Activated gamma-delta T cell treated with anti-CD3 and anti-CD28 coated beads, Interleukin-2, amount 50 U/mL, for 16 hours (primary cell): ENCODE measurements around the gene SMC1B.
A peak's percentile ranks its signal among the peaks of the same experiment; 100 is the strongest.
"Not testable (repeated sequence)": the region's sequence is repeated elsewhere in the genome, so short reads cannot be mapped to it uniquely, and the experiment has no call there.

Source experiments
- DNase-seq: peaks from one replicate; pipeline ENCODE4 v3.0.0-alpha.2; 2020; ENCODE audit warnings: low read depth

Gene SMC1B

DNA sequence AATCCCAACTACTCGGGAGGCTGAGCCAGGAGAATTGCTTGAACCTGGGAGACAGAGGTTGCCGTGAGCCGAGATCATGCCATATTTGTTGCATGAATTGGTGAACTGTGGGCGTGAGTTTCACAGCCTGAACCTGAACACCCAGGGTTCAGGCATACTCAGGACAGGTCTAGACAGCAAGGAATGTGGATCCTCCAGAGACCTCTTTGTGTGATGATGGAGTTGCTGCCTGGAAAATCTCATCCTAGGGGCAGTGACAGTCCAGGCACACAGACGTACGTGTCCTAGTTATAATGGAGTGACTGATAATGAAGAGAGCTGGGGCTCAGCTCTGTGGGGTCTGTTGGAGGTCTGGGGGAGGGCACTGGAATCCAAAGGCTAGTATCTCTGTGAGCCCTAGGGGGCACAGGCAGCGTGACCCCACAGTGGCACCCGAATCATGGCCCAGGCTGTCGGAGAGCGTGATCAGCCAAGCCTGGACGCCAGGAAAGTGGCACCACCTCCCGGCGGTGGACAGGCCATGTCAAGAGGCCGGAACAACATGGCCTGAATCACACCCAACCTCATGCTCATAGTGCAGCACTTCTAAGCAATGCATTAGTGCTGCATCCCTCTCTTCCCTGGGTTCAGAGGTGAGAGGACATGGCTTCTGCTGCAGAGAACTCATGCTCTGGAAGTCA lies 31.8 kb upstream of the SMC1B start:
- DNase-seq: no peak

DNA sequence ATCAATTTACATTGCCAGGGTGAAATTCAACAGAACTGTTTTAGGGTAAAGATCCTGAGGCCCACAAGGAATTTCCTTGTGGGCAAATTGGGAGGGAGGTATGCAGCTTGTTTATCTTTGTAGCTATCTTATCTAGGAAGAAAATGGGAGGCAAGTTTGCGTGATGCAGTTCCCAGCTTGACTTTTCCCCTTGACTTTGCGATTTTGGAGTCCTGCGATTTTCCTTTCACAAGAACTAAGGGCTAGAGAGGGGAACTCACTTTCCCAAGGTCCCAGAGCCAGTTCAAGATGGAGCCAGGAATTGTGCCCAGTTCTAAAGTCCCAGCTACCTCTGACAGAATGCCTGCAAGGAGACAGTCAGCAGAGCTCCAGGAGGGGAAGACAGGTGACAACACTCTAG lies 30.8 kb upstream of the SMC1B start:
- no peak for DNase-seq

DNA sequence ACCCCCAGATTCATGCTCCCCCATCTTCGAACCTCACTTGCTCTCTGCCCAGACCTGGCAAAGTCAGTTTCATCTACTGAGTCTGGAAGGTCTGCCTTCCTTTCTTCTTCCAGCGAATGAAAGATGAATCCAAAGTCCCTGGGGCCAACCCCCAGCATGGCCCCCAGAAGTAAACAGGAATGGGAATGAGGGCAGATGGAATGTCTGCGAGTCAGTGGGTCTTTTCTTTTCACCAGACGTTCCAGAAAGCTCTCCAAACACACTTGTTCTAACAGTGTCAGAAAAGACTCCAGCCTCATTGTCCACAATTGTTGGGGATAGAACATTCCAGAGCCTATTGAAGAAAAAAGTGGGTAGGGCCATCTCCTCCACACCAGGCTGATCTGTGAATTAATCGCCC lies 28.7 kb upstream of the SMC1B start:
- no peak for DNase-seq

DNA sequence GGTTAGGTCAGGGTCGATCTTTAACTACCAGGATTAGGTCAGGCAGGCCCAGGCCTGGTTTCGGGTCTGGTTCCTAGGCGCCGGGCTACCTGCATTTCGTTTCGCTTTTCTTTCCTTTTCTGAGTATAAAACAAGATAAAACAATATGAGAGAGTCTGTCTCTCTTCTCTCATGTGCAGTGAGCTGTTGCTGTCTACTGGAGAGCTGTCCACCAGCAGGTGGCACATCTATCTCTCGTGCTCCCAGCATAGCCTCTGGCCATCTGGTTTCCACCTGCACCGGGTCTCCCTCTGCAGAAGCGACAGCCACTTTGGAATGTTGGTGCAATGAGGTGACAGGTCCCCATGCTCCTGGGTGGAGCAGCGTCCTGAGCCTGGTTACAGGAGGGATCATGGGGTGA lies 27.7 kb upstream of the SMC1B start:
- no peak for DNase-seq

DNA sequence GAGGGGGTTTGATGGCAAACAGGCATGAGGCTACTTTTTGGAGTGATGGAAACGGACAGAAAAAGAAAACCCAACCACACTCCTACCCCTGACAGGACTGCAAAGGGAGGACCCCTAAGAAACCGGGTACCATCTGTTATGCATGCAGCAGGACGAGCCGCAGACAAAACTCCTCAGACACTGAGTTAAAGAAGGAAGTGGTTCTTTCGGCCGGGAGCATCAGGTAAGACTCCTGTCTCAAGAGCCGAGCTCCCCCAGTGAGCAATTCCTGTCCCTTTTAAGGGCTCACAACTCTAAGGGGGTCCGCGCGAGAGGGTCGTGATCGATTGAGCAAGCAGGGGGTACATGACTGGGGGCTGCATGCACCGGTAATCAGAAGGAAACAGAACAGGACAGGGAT lies 27.3 kb upstream of the SMC1B start:
- DNase-seq: not testable (repeated sequence)

DNA sequence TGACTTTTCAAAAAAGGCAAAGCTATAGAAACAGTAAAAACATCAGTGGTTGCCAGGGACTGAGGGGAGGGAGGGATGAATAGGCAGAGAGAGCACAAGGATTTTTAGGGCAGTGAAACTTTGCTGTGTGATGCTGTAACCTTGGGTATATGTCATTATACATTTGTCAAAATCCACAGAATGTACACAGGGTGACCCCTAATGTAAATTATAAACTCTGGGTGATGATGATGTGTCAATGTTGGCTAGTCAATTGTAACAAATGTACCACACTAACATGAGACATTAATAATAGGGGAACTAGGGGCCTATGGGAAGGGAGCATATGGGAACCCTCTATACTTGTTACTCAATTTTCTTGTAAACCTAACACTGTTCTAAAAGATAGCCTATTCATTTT lies 24.9 kb upstream of the SMC1B start:
- no peak for DNase-seq

DNA sequence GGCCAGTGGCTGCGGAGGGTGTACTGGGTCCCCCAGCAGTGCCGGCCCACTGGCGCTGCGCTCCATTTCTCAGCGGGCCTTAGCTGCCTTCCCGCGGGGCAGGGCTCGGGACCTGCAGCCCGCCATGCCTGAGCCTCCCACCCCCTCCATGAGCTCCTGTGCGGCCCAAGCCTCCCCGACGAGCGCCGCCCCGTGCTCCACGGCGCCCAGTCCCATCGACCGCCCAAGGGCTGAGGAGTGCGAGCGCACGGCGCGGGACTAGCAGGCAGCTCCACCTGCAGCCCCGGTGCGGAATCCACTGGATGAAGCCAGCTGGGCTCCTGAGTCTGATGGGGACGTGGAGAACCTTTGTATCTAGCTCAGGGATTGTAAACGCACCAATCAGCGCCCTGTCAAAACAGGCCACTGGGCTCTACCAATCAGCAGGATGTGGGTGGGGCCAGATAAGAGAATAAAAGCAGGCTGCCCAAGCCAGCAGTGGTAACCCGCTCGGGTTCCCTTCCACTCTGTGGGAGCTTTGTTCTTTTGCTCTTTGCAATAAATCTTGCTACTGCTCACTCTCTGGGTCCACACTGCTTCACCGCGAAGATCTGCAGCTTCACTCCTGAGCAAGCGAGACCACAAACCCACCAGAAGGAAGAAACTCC lies 23.6 kb upstream of the SMC1B start:
- DNase-seq: not testable (repeated sequence)

DNA sequence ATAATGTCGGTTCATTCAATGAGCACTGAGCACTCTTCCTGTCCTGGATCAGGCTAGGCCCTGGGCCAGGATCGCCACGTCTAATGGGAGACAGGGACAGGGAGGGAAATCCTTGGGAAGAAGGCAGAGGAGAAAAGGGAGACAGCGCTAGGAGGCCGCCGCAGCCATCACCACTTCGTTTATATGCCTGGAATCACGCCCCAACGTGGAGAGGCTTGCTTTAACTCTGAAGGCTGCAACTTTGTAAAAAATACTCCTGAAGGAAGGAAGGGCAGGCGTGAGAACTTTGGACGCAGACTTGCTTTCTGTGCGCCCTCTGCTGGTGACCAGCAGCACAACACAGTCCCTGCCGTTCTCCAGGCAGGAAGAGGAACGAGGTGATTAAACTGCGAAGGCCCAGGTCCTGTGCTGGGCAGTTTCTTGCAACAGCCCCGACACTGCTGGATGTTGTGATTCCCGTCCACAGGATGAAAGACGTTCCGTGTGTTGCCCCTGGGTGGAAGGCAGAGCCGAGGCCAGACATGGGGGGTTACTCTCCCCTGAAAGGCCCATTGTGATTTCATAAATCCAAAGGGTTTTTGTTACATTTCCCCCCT lies 22.2 kb upstream of the SMC1B start:
- peak; percentile 59 for DNase-seq

DNA sequence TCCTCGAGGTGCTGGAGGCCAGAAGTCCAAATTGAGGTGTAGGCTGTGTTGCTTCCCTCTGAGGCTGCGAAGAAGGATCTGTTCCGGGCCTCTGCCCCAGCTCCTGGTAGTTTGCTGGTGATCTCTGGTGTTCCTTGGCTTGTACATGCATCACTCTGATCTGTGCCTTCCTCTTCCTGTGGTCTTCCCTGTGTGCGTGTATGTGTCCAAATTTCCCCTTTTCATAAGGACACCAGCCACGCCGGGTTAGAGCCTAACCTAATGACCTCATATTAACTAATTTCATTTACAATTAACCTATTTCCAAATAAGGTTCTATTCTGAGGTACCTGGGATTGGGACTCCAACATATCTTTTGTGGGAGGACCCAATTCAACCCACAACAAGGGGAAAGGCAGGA lies 21.6 kb upstream of the SMC1B start:
- no peak for DNase-seq

DNA sequence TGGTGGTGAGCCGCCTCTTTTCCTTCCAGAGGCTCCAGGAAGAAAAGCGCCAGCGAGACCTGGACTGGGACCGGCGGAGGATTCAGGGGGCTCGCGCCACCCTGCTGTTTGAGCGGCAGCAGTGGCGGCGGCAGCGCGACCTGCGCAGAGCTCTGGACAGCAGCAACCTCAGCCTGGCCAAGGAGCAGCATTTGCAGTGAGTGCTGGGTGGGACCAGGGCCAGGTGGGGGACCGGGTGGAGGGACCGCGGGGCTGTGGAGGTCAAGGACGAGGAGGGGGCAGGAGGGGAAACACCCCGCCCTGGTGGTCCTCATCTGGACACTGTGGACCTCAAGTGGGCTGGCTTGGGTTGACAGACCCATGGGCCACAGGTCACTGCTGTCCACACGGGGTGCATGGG lies 17.5 kb upstream of the SMC1B start:
- DNase-seq: no peak

DNA sequence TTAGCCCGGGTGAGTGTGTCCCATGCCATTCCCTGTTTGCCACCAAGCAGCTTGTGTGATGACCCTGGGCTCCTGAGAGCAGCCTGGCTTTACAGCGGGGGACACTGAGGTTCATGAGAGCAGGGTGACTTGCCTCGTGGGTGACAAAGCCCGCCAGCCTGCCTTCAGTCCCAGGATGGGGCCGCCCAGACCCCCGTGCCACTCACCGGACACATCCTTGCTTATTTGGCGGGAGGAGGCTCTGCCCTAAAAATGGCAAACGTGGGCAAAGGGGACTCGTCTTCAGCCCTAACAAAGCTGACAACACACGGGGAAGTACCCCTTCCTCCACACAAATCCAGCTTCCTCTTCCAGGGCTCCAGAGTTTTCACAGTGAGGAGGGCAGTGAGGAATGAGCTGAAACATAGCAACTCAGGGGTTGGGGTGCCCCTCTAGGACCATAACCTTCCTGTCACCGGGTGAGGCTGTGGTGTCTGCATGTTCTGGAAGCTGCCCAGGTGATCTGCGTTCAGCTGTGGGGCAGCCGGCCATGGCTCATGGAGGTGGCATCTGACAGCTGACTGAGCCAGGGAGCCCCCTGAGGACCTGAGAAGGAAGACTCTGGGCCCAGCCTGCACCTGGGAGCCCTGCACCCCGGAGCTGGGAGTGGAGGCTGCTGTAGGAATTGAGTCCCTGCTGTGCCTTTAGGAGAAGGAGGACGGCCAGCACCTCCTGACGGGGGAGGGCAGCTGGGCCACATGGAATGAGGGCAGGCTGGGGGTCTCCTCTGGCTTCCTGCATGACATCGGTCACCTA lies 16.8 kb upstream of the SMC1B start:
- no peak for DNase-seq

DNA sequence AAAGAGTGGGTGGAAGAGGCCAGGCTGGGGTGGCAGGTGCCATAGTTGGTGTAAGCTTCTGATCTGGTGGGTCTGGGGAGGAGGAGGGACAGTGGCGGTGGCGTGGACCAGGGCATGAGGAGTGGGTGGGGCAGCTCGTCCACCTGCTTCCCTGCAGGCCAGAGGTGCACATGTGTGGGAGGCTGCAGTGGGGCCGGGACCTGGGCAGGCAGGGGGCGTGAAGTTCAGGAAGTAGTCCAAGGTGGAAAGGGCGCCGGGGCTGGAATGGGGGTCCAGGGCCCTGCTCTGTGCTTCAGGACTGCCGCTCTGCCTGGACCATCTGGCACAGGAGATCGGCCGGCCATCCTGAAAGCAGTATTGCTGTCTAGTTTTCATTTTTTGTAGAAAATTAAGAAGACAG lies 16.0 kb upstream of the SMC1B start:
- DNase-seq: no peak

DNA sequence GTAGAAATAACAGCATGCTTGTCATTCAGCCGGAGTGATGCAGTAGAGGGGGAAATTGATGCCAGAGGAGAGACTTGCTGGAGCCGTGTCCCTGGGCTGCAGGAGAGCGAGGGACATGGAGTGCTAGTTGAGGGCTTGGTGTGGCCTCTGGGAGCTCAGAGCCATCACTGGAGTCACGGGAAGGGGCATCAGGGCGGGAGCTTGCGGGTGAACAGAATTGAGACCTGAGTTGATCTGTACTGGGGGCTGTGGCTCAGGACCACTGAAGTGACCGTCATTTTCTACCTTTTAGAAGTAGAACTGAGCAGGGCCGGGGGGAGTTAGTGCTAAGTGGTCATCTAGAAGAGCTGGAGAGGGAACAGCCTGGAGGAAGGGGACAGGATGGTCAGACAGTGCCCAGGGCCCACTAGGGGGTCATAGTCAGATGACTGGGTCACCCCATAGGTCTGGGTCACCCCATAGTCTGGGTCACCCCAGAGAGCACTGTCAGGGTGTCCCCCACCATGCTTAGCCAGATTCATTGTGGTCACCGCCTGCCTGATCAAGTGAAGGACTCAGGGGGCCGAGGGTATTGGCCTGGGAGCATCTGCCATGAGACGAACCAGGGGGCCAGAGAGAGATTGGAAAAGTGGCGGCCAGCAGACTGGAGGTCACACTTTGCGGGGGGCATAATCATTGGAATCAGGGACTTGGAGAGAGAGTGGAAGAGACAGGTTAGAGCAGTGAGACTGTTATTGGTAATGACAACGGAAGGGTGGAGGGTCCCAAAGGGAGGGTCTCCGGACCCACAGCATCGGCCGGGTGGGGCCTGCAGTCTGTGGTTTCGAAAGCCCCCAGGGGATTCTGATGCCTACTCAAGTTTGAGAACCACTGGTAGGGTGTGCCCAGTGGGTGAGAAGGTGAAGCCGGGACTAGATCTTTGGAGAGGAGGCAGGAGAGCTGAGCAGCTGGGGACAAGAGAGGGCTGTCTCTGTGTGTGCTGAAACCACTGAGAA lies 15.3 kb upstream of the SMC1B start:
- no peak for DNase-seq

DNA sequence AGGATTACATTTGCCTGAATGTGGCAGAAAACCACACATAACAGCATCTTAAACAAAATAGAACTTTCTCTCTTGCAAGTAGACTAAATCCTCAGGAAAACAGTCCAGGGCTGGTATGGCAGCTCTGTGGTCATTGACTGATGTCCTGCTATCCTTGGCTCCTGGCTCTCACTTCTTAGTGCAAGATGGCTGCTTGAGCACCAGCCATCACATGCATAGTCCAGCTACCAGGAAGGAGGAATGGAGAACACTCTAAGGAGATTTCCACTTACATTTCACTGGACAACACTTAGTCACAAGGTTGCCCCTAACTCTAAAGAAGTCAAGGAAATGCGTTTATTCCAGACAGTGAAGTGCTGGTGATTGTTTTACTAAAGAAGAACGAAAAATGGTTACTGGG lies 13.7 kb upstream of the SMC1B start:
- DNase-seq: no peak

DNA sequence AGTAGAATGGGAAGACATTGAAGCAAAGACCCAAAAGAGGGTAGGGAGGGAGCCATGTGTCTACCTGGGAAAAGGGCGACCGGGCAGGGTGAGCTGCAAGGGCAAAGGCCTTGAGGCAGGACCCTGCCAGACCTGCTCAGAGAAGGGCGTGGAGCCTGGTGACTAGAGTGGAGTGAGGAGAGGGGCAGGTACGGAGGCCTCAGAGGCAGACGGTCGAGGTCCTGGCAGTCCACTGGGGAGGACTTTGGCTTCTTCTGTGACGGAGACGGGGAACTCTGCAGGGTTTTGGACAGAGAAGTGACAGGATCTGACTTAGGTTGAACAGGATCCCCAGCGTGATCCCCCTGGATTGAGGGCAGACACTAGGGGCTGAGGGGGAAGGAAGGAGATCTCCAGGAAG lies 13.0 kb upstream of the SMC1B start:
- no peak for DNase-seq

DNA sequence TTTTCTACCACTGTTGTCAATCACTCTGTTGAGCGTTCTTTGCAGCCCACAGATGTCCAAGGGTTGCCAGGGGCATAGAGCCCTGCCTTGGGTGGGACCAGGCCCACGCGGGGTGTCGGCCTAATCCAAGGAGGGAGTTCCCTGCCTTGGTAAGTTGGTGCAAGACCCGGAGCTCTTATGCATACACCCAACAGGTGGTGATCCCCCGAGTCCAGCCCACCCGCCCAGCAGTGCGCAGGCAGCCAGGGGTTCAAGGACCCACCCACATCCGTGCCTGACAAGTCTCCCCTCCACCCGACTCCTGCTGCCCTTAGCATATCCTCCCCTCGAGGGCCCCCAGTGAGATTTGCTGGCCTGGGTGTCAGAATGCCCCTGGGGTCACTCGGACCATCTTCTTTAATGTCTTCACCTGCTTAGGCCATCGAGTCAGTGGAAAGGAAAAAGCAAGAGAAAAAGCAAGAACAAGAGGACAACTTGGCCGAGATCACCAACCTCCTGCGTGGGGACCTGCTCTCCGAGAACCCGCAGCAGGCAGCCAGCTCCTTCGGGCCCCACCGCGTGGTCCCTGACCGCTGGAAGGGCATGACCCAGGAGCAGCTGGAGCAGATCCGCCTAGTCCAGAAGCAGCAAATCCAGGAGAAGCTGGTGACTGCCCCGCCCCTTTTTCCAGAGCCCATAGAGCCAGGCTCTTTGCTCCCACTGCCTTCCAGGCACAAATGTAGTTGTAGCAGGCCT lies 12.3 kb upstream of the SMC1B start:
- no peak for DNase-seq

DNA sequence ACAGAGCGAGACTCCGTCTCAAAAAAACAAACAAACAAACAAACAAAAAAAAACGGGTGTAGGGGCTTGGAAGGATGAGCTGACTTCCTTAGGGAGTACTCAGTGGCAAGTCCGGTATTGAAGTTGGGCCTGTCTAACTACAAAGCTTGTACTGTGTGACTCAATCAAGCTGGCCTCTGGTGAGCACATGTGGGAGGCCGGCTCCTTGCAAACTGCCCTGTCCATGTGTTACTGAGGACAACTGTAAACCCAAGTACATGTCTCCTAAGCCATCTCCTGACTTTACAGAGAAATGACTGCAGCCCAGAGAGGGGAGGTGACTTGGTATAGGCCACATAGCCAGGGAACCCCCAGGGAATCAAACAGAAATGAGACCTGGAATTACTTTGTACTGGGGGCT lies 11.7 kb upstream of the SMC1B start:
- no peak for DNase-seq

DNA sequence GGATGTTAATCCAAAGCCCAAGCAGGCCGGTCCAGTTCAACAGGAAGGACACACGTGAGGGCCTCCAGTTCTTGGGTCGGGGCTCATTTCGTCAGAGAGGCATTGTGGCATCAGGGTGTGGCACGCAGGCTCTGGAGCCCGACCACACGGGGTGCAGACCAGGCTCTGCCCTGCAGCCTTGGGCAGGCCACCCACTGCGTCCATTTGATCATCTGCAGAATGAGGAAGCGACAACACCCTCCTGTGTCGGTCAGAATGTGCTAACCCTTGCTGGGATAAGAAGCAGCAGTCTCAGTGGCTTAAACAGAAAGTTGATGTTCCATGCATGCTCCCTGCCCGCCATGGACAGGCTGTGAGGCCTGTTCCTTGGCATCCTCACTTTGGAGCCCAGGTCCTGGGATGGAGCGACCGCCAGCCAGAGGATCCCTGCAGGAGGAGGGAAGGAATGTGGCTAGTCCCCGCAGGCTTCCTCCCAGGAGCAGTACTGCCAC lies 10.9 kb upstream of the SMC1B start:
- DNase-seq: no peak

DNA sequence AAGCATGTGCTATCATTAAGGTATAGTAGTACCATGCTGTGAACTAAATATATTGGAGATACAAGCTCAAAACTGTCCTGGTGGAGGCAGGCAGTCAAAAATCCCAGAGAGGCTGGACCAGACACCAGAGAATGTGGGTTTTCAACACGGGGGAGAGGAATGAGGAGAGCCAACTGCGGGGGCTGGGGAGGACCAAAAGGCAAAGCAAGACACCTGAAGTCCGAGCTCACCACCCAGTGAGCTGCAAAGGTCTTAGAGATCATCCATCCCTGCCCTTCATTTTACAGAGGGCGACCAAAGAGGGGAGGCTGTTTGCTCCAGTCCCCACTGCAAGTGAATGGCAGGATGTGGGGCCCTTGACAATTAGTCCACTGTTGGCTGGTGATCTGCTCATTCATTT lies 10.1 kb upstream of the SMC1B start:
- no peak for DNase-seq

DNA sequence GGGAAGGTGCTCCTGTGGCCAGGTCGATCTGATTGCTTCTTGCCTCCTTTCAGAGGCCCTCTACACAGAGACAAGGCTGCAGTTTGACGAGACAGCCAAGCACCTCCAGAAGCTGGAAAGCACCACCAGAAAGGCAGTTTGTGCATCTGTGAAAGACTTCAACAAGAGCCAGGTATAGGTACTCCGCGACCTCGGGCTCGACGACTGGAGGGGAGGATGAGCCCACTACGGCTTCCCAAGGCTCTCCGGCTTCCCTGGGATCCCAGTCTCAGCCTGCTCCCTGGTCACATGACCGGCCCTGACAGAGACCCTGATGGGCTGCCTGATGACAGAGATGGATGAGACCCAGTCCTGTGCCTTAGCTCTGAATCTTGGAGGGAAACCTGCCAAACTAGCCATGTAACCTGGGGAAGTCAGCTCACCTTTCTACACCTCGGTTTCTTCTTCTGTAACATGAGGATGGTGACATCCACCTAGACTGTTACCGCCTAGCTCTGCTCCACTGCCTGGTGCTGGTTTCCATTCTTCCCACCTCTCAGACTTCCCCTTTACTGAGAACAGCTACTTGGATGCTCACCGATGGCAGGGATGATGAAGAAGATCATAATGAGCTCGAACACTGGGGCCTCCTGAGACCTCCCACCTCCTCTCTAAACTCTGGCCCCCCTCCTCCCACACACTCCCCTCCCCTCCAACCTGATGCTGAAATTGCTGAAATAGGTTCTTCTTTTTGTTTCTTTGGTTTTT lies 9.0 kb upstream of the SMC1B start:
- DNase-seq: no peak
